GM18951 (cell line): ENCODE measurements around the gene CXCL13.
"Not testable (repeated sequence)": the region's sequence is repeated elsewhere in the genome, so short reads cannot be mapped to it uniquely, and the experiment has no call there.

Source experiments
- POLR2A ChIP-seq: IDR thresholded peaks from 4 replicates; pipeline ENCODE4 v1.6.1; 2011; ENCODE audit warnings: mild to moderate bottlenecking; ENCODE audit not compliant: insufficient read length, insufficient read depth; ENCODE audit errors: extremely low read depth
- in situ Hi-C: fragments of 300-500 bp; cut with MboI; formaldehyde crosslinking; loops from one replicate; pipeline ENCODE4 v1.12.0; 2022; ENCODE audit warnings: low sequenced_read_pairs, mixed read lengths, inconsistent platforms; ENCODE audit not compliant: unreplicated experiment

Gene CXCL13

GRCh38 chr4:77619408-77619807, 13.8 kb downstream of the CXCL13 start:
- in situ Hi-C loops: no loop called here
- TF ChIP-seq POLR2A: no peak

- TF ChIP-seq POLR2A: no peak
- in situ Hi-C loops: no loop called here
These were observed 15.6 kb downstream of the CXCL13 start for GRCh38 chr4:77621254-77621653.

DNA sequence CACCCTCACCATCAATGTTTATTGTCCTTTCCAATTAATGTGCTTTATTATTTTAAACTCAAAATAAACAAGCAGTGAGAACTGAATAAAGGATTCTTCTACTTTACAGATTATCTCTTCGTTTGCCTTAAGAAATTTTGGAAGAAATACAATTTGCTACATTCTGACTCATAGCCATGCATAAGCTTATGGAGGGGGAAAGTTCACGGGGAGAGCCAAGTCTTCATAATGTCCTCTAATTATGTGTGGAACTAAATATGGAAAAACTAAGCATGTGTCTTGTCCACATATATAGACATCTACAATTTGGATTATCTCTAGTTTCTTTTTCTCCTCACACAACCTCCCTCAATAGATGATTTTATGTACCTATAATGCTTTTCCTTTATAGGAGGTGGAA, 17.5 kb downstream of the CXCL13 start:
- TF ChIP-seq POLR2A: no peak
- in situ Hi-C loops: no loop called here

DNA sequence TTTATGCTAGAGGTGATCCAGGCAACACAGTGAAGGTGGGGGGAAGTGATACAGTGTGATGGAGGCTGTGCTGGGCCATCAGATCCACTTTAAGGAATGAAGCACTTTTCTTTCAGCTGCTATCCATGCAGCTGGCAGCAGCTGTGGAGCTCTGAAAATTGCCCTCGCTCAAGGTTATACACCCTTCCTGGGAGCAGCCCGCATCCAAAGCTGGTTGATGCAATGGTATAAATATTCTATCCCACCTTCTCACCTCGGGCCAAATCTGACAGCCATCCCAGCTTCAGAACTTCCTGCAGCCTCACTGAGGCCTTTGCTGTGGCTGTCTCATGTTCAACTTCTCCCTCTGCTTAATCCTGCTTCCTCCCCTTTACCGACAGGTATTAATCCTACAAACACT, 18.6 kb downstream of the CXCL13 start:
- no peak for TF ChIP-seq POLR2A
- in situ Hi-C loops: no loop called here

DNA sequence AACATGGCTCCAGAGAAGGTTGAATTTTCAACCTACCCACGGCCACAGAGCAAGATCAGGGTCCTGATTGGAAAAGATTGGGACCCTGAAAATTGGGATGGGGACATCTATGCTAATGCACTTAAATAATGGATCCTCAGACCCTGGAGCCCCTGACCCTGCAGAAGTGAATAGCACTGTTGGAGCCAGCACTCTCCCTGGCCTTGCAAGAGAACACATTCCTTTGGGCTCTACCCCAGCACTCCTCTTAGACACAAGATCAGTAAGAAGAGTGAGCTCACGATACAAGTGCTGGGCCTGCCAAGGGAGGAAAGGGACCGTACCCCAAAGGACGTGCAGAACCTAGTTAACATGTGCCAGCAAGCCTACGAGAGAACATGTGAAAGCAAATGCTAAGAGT, 19.9 kb downstream of the CXCL13 start:
- TF ChIP-seq POLR2A: no peak
- in situ Hi-C loops: no loop called here

GRCh38 chr4:77629885-77630284, 24.3 kb downstream of the CXCL13 start:
- in situ Hi-C loops: no loop called here
- TF ChIP-seq POLR2A: no peak

DNA sequence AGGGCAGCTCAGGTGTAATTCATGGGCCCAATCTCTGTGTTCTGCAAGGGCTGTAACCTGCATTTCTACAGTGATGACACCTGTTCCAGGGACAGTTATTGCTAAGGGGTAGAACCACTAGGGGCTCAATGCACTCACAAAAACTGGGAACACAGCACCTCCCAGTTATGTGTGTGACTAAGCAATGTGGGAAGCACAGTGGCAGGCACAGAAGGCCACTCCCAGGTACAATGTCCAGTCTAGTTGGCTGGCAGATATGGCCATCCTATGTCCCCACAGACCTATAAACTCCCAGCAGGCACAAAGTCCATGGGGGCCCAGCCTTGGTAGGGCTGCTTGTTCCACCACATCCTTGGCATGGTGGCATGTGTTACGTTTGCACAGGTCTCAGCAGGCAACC, 25.7 kb downstream of the CXCL13 start:
- in situ Hi-C loops: no loop called here
- TF ChIP-seq POLR2A: no peak

GRCh38 chr4:77634132-77634785, 28.6 kb downstream of the CXCL13 start:
- in situ Hi-C loops: no loop called here

DNA sequence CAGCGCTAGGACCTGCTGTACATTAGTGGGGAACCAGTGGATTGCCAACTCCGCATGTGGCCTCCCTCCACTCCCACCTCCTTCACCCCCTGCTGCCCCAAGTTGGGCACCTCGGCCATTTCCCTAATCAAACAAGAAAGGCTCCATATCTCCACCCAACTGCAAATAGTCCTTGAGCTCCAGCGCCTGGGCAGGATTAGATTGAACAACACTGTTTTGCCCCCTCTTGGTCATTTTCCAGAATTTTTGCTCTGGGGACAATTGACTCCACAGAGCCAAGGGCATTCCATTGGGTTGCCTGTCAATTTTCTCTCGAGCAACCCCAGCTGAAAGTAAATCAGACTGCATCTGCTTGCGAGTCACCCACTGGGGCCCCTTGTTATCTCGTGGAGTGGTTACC, 29.6 kb downstream of the CXCL13 start:
- in situ Hi-C loops: no loop called here
- no peak for TF ChIP-seq POLR2A

More at GRCh38 chr4:77634132-77634785, 28.6 kb downstream of the CXCL13 start:
- TF ChIP-seq POLR2A: no peak

DNA sequence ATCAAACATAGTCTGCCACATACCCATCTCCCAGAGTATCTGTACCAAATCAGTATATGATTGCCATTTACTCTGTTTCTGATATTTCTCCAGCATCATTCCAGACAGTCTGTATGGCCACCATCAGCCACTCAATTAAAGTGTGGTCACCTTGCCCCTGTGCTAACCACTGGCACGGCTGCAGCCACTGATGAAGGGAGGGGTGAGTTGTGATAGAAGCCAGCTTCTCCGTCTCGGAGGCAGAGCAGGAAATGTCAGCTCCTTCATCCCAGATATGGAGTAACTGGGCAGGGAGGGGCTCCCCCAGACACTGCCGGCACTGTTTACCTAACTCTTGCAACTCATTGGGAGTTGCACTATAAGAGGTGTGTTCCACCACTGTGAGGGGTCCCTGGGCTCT, 30.3 kb downstream of the CXCL13 start:
- in situ Hi-C loops: no loop called here
- no peak for TF ChIP-seq POLR2A

- in situ Hi-C loops: no loop called here
- no peak for TF ChIP-seq POLR2A
These were observed 31.3 kb downstream of the CXCL13 start for GRCh38 chr4:77636902-77637301.

DNA sequence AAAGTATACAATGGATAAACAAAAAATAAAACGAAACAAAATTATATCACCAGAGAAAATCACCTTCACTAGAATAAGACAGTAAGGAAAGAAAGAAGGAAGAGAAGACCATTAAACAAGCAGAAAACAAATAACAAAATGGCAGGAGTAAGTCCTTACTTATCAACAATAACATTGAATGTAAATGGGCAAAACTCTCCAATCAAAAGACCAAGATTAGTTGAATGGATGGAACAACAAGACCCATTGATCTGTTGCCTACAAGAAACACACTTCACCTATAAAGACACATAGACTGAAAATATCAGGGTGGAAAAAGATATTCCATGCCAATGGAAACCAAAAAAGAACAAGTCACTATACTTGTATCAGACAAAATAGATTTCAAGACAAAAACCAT, 38.4 kb downstream of the CXCL13 start:
- in situ Hi-C loops: not testable (repeated sequence)

DNA sequence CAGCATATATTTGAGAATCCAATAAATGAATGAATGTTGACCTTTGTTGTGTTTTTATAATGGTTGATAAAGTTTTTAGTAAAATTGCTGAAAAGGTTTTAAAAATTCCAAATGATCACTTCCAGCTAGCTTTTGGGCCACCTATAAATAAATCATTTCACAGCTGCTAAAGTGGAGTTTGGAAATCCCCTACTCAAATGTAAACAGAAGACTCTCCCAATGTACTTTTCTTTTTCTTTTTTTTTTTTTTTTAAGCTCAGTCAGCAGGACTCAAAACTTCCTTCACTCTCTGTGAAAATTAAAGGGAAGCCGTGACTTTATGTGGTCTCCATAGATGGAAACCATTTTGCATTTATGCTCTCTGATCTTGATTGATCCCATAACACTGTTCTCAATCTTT, 45.2 kb downstream of the CXCL13 start:
- TF ChIP-seq POLR2A: no peak
- in situ Hi-C loops: no loop called here

DNA sequence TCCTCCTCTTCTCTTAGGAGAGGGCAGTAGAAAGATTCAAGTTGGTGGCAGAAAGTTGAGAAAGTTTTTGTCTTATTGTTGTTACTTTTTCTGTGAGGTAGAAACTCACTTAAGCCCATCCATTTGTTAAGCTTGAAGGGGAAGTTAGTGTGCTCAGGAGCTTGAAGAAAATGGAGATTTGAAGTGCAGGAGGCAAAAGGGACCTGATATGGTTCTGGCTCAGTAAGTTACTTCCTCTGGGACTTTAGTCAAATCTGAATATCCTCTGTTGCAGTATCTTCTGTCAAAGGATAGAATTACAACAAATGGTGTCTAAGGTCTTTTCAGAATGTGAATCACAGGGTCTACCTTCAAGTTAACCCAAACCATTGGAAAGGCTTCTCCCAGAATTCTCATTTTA, 46.2 kb downstream of the CXCL13 start:
- in situ Hi-C loops: no loop called here
- TF ChIP-seq POLR2A: no peak

GRCh38 chr4:77652237-77652897, 46.7 kb downstream of the CXCL13 start:
- no peak for TF ChIP-seq POLR2A
- in situ Hi-C loops: no loop called here

GRCh38 chr4:77653162-77653758, 47.6 kb downstream of the CXCL13 start:
- no peak for TF ChIP-seq POLR2A
- in situ Hi-C loops: no loop called here

GRCh38 chr4:77660318-77660717, 54.7 kb downstream of the CXCL13 start:
- in situ Hi-C loops: not testable (repeated sequence)
